NCI-H2029 (cell line): ENCODE data around the gene EVI5.
"Not testable (repeated sequence)": the region's sequence is repeated elsewhere in the genome, so short reads cannot be mapped to it uniquely, and the experiment has no call there.

Experiments
- DNase-seq: peaks from one replicate; lab custom pipeline; 2025; lab: John Stamatoyannopoulos, UW

EVI5 gene

DNA sequence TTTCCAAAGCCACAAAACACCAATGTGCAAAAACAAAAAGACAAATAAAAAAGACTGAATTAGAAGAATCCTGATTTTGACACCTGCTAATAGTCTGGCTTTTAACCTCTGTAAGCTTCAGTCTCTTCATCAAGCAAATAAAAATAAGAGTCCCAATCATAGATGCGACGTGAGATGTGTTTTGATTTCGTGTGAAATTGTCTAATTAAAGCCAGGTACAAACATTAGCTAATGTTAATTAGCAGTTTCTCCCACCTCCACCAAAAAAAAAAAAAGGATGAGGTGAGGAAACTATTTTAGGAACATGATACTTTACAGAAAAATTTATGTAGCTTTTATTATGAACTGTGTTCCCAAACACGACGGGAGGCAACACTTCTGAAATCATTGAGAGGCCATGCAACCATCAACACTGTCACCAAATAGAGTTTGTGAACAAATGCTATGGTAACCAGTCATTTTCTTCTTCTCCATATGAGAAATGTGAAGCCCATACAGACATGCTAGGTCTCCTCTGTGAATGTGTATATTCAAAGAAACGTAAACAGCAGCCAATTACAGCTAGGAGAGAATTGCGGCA is 6.7 kb upstream of the EVI5 start:
- DNase-seq = no peak

DNA sequence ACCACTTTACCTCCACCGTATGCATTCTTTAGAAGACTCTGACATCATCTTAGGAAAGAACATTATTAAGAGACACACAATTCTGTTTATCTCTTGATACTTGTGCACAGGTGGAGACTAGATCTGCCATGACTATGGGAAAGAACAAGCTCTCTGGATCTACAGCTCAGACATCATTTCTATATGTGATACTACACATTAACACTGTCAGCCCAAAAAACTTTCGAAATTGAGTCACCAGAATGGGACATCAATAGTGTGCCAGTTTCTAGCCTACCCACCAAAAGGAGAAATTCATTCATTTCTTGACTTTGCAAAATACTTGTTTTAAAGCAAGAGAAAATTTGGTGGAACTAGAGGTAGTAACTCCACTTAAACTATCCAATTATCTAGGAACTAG is 6.0 kb upstream of the EVI5 start:
- DNase-seq = no peak

DNA sequence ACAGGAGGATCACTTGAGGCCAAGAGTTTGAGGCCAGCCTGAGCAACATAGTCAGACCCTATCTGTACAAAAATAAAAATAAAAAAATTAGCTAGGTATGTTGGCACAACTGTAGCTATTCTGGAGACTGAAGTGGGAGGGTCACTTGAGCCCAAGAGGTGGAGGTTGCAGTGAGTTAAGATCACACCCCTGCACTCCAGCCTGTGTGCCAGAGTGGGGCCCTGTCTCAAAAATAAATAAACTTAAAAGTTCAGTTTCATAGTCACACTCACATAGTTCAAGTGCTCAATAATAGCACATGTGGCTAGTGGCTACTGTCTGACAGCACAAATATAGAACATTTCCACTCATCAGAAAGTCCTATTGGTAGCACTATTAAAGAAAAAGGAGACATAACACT is 5.2 kb upstream of the EVI5 start:
- DNase-seq = no peak

DNA sequence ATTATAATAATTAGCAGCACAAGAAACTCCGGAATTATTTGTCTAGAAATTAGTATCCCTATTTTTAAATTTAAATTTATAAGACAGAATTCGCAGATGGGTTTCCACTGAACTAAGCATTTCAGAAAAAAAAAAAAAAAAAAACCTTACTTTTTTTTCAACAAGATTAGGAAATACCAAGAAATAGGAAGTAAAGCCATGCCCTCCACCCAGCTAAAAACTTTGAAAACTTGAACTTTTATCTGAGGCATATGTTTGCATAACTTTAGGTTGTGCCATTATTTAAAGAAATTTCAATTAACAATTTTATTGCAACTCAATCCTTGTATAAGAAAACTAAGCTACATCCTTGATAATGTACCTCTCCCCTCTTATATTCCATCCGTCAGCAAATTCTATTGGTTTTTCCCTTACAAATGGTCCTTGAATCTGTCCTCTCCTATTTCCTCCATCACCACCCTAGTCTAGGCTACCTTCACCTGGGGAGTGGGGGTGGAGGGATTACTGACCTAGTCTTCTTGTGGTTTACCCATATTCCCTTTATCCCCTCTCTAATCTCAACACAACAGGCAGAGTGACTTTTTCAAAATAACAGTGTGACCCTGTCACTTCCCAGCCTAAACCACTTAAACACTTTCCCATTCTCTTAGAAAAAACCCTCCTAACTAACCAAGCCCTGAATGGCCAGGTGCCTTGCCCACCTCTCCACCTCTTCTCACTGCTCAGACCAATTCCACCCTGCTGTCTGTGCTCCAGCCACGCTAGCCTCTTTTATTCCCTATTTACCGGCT is 1.4 kb upstream of the EVI5 start:
- DNase-seq = no peak

DNA sequence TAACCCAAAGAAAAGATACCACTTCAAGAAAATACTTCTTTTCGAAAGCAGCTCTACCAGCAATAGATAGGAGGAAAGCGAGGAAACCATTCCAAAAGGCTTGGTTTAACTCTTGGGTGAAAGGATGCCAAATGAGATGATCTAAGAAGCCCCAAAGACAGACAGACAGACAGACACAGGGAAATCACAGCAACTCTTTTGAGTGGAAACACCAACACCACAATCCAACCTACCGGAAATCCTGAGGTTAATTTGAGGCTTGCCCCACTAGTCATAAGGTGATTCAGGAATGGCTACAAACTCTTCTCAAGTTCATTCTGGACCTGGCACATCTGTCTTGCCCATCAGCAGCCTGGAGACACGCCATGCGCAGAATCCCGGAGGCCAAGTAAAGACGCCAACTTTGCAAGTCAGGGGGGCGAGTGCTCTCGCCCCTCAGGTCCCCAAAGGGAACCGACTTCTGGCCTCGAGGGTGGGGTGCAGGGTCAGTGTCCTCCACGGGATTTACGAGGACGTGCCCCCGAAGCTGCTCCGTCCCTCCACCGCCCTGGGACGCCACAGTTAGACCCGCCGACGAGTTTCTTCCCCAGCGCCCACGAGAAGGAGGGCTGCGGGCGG is 778 bp downstream of the EVI5 start:
- DNase-seq = peak; percentile 13

DNA sequence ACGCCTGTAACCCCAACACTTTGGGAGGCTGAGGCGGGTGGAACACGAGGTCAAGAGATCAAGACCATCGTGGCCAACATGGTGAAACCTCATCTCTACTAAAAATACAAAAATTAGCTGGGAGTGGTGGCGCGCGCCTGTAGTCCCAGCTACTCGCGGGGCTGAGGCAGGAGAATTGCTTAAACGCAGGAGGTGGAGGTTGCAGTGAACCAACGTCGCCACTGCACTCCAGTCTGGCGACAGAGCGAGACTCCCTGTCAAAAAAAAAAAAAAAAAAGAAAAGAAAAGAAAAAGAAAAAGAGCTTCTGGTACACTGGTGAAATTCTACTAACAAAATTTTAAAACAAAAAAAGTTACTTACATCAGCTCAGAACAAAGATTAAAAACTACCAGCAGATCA is 1.4 kb downstream of the EVI5 start:
- not testable (repeated sequence) for DNase-seq

DNA sequence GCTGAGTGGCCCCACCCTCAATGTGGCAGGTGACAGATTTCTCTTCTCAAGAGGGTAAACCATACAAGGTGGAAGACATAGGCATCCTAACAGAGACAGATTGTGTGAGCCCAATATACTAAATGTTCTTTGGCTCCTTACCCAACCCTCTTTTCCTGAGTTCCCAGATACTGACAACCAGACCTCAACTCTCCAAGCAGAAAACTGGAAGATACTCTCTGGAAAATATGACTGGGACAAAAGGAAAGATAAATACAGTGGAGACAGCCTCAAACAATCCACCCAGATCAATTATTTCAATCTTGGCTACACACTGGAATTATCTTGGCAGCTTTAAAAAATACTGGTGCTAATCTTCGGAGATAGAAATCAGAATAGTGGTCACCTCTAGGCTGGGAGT is 6.5 kb downstream of the EVI5 start:
- no peak for DNase-seq

DNA sequence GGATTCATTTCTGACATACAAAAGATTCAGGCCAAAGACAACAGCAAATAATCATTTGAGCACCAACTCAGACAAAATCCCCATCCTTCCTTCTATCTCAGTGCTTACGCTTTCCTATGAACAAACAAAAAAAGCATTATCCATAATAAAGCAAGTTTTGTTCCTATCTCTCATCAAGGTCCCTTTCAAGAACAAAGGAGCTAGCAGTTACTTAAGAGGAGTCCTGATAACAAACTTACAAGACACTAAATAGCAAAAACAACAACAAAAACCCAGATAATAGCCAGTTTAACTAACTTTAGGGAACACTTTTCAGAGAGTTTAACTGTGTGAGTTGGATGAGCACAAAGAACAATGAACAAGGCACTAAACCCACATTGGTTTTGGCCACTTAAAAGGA is 10.5 kb downstream of the EVI5 start:
- DNase-seq = no peak

DNA sequence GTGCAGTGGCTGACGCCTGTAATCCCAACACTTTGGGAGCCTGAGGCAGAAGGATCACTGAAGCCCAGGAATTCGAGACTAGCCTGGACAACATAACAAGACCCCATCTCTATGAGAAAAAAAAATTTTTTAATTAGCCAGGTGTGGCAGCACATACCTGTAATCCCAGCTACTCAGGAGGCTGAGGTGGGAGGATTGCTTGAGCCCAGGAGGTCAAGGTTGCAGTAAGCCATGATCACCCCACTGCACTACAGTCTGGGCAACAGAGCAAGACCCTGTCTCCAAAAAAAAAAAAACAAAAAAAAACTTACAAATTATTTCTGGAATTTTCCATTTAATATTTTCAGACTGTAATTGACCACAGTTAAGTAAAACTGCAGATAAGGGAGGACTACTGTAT is 11.2 kb downstream of the EVI5 start:
- not testable (repeated sequence) for DNase-seq

DNA sequence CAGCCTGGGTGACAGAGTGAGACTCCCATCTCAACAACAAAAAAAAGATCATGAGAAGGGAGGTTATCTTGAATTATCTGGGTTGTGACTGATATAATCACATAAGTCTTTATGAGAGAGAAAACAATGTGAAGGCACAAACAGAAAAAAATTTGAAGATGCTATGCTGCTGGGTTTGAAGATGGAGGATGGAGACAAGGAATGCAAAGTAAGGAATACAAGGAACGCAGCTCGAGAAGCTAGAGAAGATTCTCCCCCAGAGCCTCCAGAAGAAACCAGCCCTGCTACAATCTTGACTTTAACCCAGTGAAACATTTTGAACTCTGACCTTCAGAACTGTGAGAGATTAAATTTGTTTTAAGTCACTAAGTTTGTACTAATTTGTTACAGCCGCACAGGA is 15.1 kb downstream of the EVI5 start:
- no peak for DNase-seq

DNA sequence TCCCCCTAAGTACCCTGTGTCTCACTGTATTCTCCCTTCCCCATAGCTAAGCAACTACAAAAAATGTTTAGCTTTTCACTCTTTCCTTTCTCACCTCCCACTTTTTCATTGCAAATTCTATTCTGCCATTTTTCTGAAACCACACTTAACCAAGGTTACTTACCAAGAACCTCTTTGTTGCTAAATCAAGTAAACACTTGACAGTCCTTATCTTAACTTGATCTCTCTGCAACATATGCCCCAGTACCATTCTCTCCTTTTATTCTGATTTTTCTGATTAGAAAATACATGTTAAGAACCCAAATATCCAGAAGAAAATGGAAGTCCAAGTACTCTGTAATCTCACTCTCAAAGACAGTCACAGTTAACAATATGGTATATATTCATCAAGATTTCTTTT is 16.0 kb downstream of the EVI5 start:
- DNase-seq = no peak

DNA sequence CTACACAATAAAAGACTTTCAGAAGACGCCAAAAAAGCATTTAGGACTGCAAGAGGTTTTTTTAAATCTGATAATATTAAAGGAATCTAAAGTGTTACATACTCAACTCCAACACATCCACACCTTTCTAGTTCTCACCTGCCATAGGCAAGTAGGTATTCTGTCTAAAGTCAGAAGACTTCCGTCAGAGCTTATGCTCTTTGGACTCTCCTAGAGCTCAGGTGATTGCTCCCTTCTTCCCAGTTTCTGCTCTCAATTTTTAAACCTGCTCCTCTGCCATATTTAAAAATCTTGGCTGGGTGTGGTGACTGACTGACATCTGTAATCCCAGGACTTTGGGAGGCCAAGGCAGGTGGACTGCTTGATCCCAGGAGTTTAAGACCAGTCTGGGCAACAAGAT is 16.6 kb downstream of the EVI5 start:
- DNase-seq = no peak

DNA sequence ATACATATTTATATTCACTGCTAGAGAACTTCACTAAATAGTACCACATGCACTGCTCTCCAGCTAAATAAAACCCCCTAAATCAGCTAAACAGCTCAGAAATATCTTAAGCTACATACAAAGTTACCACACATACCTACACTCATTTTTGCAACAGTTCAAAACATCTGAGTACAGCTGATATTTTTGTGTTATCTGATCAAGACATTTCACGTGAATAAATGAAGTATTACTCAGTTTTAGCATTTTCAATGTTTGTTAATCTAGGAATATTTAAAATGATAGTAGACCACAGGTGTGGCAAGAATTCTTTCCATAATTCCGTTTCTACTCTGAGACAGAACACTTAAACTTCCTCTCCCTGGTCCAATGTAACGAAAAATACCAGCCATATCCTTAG is 20.8 kb downstream of the EVI5 start:
- no peak for DNase-seq

DNA sequence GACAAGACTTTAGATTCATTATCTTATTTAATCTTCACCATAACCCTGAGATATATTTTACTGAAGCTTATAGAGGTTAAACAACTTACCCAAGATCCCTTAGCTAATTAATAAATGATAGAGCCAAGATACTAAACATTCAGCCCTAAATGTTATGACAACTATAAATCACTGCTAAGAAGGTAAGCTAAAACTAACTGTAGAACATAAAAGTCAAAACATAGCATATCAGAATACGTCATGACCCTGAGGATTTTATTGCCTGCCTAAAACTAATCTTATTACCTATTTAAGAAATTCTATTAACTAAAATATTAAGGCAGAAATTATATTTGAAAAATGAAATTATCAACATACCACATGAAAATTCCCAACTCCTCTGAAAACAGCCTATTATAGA is 22.6 kb downstream of the EVI5 start:
- no peak for DNase-seq

DNA sequence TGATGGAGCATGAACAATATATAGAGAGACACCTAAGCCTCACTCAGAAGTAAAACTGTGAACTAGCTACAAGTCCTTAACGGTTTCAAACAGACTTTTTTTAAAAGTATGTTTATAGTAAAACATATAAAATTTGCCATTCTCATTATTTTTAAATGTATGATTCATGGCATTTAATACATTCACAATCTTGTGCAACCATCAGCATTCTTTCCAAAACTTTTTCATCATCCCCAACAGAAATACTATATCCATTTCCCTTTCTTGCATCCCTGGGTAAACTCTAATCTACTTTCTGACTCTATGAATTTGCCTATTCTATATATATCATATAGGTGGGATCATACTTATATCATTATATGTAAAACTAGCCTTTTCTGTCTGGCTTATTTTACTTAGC is 25.5 kb downstream of the EVI5 start:
- DNase-seq = no peak

DNA sequence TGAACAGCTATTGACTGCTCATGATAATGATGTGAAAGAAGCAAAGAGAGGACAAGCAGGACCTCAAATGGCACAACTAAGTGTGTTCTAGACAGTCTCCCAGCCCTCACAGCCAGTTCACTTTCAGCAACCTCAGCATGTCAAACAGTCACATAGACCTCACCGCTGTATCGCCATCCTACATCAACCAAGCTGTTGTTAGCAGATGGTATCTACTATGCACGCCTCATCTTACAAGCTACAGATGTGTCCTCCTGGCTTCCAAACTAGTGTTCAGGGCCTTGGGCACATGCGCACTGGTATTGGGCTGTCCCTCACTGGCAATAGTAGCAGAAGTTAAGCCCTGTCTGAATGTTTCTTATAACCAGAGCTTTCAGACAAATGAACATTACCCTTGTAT is 28.4 kb downstream of the EVI5 start:
- no peak for DNase-seq

DNA sequence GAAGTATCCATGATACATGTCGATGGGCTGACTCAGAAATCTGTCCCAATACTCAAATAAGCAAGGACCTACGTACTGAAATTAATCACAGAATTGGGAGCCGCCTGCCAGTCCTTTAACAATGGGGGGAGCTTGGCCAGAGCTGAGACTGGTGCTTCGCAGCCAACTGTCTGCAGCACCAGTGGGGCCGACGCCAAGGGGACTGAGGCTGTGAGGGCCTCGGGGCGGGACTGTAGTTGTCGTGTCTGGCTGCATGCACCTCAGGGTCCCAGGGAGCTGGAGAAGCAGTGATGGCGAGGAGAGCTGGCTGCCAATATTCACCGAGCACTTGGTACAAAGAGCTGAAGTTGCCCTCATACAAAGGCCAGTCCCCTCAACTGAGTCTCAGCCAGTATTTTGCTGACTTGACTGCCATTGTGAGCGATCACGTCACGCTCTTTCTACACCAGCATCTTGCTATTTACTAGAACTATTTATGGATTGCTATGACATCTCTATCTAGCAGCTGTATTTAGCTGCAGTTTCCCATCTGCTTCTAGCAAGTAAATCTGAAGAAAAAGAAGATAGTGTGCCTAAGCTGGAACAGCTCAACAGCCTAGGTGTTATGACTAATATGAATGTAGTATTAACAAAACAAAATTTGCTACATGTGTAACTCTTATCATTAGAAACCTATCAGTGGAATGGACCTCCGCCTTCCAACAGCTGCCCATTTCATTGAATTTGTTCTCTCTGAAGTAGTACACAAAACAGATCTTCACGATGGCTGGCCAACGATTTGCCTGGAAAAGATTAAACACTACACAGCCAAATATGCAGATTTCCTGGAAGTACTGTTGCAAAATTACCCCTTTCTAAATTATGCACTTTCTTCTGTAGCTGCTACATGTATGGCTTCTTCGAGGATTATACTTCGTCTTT is 29.1 kb downstream of the EVI5 start:
- no peak for DNase-seq

DNA sequence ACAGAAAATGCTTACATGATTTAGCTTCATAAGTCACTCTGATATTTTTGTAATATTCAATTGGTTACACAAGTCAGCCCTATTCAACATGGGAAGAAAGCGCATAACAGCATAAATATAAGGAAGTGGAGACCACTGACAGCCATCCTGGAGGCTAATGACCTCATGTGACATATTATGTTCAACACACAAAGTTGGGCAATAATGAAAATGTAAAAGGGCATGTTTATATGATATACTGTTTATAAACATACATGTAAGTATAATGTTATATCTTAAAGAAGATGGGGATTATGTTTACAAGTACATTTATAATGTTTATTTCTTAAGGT is 30.2 kb downstream of the EVI5 start:
- no peak for DNase-seq

DNA sequence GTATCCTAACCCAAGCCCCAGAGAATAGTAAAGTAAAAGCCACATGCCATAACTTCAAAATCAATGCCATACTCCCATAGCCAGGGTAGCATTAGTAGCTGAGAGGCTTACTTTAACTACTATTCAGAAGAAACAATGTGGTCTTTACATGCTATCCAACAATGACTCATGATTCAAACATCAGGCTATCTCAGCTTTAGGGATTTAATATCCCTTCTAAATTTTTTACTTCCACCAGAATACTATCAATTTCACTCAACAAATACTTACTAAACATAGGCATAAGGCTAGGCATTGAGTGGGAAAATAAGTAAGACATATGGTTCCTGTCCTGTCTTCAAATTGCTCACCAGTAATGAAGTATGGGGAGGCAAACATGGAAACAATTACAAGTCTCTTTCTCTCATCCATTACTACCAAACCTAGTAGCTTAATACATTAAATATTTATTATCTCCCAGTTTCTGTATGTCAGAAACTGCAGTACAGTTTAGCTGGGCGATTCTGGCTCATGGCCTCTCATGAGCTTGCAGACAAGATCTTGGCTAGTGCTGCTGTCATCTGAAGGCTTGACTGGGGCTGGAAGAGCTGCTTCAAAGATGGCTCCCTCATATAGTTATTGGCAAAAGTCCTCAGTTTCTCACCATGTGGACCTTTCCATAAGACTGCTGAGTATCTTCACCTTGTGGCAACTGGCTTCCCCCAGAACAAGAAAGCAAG is 30.7 kb downstream of the EVI5 start:
- DNase-seq = no peak

DNA sequence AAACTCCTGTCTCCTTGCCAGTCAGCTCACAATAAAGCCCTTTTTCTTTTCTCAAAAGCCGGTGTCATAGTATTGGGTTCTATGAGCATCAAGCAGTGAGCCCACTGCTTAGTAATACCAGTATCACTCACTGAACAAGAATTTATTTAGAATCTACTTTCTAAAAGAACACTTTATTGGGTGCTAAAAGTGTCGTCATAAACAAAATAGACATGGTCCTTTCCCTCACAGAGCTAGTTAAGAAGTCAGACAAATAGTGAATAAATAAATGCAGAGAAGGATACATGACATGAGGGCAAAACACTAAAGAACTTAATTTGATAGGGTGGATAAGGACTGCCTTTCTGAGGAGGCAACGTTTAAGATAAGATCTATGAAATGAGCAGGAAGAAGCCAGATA is 32.2 kb downstream of the EVI5 start:
- no peak for DNase-seq

DNA sequence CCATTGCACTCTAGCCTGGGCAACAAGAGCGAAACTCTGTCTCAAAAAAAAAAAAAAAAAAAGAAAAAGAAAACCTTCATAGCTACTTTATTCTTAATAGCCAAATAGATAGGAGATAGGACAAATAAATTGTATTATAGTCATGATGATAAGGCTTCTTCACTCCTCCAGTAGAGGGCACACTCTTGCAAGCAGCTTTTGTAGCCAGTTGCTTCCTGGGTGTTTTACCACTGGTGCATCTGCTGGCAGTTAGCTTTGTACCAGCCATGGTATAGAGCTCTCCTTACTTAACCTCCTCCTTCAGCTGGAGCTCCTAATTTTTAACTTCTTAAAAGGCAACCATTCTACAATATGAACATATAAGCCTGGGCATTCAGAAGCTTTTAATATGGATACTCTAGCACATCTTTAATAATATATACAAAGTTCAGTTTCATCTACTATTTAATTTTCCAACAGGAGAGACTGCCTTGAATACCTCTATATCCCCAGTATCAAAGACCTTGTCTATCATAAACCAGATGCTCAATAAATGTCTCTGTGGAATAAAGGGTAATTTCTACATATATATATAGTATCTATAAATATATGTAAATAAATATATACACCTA is 35.8 kb downstream of the EVI5 start:
- peak; percentile 60 for DNase-seq

DNA sequence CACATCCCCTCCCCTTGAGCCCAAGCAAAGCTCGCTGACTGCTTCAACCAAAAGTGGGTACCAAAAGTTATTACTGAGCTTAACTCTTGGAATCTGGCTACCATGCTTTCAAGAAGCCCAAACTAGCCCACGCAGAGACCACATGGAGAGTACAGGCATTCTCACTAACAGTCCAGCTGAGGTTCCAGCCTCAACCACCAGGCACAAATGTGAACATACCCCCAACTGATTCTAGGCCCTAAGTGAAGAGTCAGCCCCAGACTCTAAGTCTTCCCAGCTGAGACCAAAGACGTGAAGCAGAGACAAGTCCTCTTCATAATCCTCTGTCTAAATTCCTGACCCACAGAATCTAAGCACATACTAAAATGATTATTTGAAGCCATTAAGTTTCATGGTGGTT is 36.8 kb downstream of the EVI5 start:
- DNase-seq = no peak
